ENCODE data around the gene STUB1.

STUB1 gene

GRCh38 chr16:658679-659571 lies 21.3 kb upstream of the STUB1 start:
- Histone ChIP-seq H3K4me3 (ENCODE audit: low read depth in 1 of 2, low read length in 2 of 2) (no peak overlapping the region), H3K9ac (ENCODE audit: low read depth, low read length) (no peak overlapping the region), H2AFZ (ENCODE audit: low read depth, low read length) (no peak overlapping the region), H3K4me2 (ENCODE audit: insufficient read depth, low read length) (no peak overlapping the region), H3K4me1 (ENCODE audit: insufficient read depth, low read length) (no peaks in the 10 kb centered on the region), H3K79me2 (ENCODE audit: insufficient read depth, low read length) (no peaks in the 10 kb centered on the region), H4K20me1 (ENCODE audit: insufficient read depth, low read length) (peaks cover 23% of the 10 kb centered on the region), H3K36me3 (ENCODE audit: insufficient read depth, low read length) (peaks cover 78% of the 10 kb centered on the region), H3K9me3 (ENCODE audit: insufficient read depth, low read length, severe bottlenecking) (no peaks in the 10 kb centered on the region), H3K27me3 (ENCODE audit: insufficient read depth, low read length, poor library complexity) (no peaks in the 10 kb centered on the region), H3K27ac (ENCODE audit: low read length) (no peak overlapping the region)
- peak; percentile 38 for TF ChIP-seq CTCF (IDR thresholded peaks at IDR 0.05; ENCODE audit: borderline replicate concordance, extremely low read depth, low read length, poor library complexity, severe bottlenecking)
- no peak for TF ChIP-seq EZH2 (IDR thresholded peaks at IDR 0.05; ENCODE audit: borderline replicate concordance, low read depth, low read length, severe bottlenecking)
- DNase-seq, result no peak
- no peak for ATAC-seq (ENCODE audit: insufficient read depth, low read depth)

GRCh38 chr16:659618-660017 lies 20.6 kb upstream of the STUB1 start:
- Histone ChIP-seq H3K27me3 (ENCODE audit: insufficient read depth, low read length, poor library complexity) (no peaks in the 10 kb centered on the region), H3K4me3 (ENCODE audit: low read depth in 1 of 2, low read length in 2 of 2) (no peak overlapping the region), H3K36me3 (ENCODE audit: insufficient read depth, low read length) (peaks cover 79% of the 10 kb centered on the region), H3K9me3 (ENCODE audit: insufficient read depth, low read length, severe bottlenecking) (no peaks in the 10 kb centered on the region), H3K9ac (ENCODE audit: low read depth, low read length) (no peak overlapping the region), H3K4me2 (ENCODE audit: insufficient read depth, low read length) (no peak overlapping the region), H2AFZ (ENCODE audit: low read depth, low read length) (no peak overlapping the region), H3K79me2 (ENCODE audit: insufficient read depth, low read length) (no peaks in the 10 kb centered on the region), H4K20me1 (ENCODE audit: insufficient read depth, low read length) (peaks cover 23% of the 10 kb centered on the region), H3K27ac (ENCODE audit: low read length) (no peak overlapping the region), H3K4me1 (ENCODE audit: insufficient read depth, low read length) (no peaks in the 10 kb centered on the region)
- no peak for DNase-seq
- TF ChIP-seq CTCF (IDR thresholded peaks at IDR 0.05; ENCODE audit: borderline replicate concordance, extremely low read depth, low read length, poor library complexity, severe bottlenecking) (no peak), EZH2 (IDR thresholded peaks at IDR 0.05; ENCODE audit: borderline replicate concordance, low read depth, low read length, severe bottlenecking) (no peak)
- no peak for ATAC-seq (ENCODE audit: insufficient read depth, low read depth)

DNA sequence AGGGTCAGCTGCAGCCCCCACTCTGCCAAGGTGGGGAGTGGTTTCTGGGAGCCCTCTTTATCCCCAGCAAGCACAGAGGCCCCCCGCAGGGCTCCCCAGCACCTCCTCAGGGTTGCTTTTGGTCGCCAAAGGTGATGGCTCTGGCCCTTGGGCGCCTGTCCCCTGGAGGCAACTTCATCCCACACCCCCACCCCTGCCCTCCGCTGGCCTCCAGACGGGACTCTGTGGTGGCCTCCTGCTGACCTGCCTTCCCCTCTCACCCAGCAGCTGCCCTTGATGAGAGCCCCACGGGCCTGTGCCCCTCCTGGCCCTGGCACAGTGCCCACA lies 20.1 kb upstream of the STUB1 start:
- H3K36me3 ChIP-seq (ENCODE audit: insufficient read depth, low read length), result peaks cover 75% of the 10 kb centered on the region
- no peaks in the 10 kb centered on the region for H3K4me1 ChIP-seq (ENCODE audit: insufficient read depth, low read length)
- H3K9me3 ChIP-seq (ENCODE audit: insufficient read depth, low read length, severe bottlenecking), result no peaks in the 10 kb centered on the region
- no peak for DNase-seq
- H3K27me3 ChIP-seq (ENCODE audit: insufficient read depth, low read length, poor library complexity), result no peaks in the 10 kb centered on the region
- peaks cover 23% of the 10 kb centered on the region for H4K20me1 ChIP-seq (ENCODE audit: insufficient read depth, low read length)
- H3K4me2 ChIP-seq (ENCODE audit: insufficient read depth, low read length), result no peak overlapping the region
- no peak overlapping the region for H3K9ac ChIP-seq (ENCODE audit: low read depth, low read length)
- no peak for TF ChIP-seq EZH2 (IDR thresholded peaks at IDR 0.05; ENCODE audit: borderline replicate concordance, low read depth, low read length, severe bottlenecking)
- no peak for TF ChIP-seq CTCF (IDR thresholded peaks at IDR 0.05; ENCODE audit: borderline replicate concordance, extremely low read depth, low read length, poor library complexity, severe bottlenecking)
- no peak overlapping the region for H3K4me3 ChIP-seq (ENCODE audit: low read depth in 1 of 2, low read length in 2 of 2)
- no peak overlapping the region for H3K27ac ChIP-seq (ENCODE audit: low read length)
- H2AFZ ChIP-seq (ENCODE audit: low read depth, low read length), result no peak overlapping the region
- ATAC-seq (ENCODE audit: insufficient read depth, low read depth), result no peak
- no peaks in the 10 kb centered on the region for H3K79me2 ChIP-seq (ENCODE audit: insufficient read depth, low read length)

Data from DND-41 (cell line).